Mammary epithelial cell (primary cell): ENCODE results near the gene LILRB1.

Experiments
- EZH2 ChIP-seq: IDR thresholded peaks from 2 replicates; pipeline ENCODE4 v1.6.1; 2012; ENCODE audit warnings: low read length, inconsistent platforms, borderline replicate concordance
- TF ChIP-seq, protein P1 (sequence below), 2 donors: IDR thresholded peaks in 1 of 2; conservative IDR thresholded peaks in 1 of 2; 2 replicates each; pipeline ENCODE4 v1.5.1; 2011 to 2012; ENCODE audit warnings: inconsistent platforms in 2 of 2, low read length in 2 of 2, mild to moderate bottlenecking in 2 of 2, control low read depth in 1 of 2, low read depth in 1 of 2; ENCODE audit not compliant: insufficient read depth in 1 of 2; ENCODE audit errors: extremely low read depth in 1 of 2

DNA sequence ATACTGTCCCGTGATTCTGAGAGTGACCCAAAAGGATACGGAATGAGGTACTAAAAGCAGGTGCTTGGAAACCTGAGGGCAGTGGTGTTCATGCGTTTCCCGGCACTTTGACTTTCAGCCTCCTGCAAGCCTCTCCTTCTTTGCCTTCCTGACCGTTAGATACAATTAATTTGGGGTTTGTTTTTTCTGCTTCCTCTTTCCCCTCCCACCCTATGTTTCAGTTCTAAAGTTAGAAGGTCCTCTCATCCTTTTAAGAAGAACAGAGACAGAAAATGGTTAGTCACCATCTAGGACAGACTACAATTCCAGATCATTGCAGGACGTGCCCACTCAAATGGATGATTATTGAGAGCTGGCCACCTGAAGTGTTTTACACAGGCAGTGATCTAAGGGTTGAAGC is 30.7 kb downstream of the LILRB1 start:
- TF ChIP-seq, protein P1, sequence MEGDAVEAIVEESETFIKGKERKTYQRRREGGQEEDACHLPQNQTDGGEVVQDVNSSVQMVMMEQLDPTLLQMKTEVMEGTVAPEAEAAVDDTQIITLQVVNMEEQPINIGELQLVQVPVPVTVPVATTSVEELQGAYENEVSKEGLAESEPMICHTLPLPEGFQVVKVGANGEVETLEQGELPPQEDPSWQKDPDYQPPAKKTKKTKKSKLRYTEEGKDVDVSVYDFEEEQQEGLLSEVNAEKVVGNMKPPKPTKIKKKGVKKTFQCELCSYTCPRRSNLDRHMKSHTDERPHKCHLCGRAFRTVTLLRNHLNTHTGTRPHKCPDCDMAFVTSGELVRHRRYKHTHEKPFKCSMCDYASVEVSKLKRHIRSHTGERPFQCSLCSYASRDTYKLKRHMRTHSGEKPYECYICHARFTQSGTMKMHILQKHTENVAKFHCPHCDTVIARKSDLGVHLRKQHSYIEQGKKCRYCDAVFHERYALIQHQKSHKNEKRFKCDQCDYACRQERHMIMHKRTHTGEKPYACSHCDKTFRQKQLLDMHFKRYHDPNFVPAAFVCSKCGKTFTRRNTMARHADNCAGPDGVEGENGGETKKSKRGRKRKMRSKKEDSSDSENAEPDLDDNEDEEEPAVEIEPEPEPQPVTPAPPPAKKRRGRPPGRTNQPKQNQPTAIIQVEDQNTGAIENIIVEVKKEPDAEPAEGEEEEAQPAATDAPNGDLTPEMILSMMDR (conservative IDR thresholded peaks at IDR 0.05 in 1 of 2, IDR thresholded peaks at IDR 0.05 in 1 of 2; ENCODE audit: extremely low read depth in 1 of 2, insufficient read depth in 1 of 2, low read depth in 1 of 2, low read length in 2 of 2), result no peak
- no peak for TF ChIP-seq EZH2
